WTC11 (cell line): ENCODE data around the gene MRPL11.

Experiments used
- AFF4 ChIP-seq: sonication (generic); formaldehyde crosslinking; IDR thresholded peaks from 2 replicates; pipeline ENCODE4 v1.8.1; 2023; ENCODE audit warnings: mild to moderate bottlenecking, missing genetic modification reagents, borderline replicate concordance
- CTCF ChIP-seq: fragments of 200-600 bp; IDR thresholded peaks from 2 replicates; pipeline ENCODE4 v1.8.0; 2022; ENCODE audit warnings: antibody characterized with exemption
- MAX ChIP-seq: sonication (generic); formaldehyde crosslinking; IDR thresholded peaks from 2 replicates; pipeline ENCODE4 v1.8.0; 2022; ENCODE audit warnings: mild to moderate bottlenecking, missing genetic modification reagents
- SMAD3 ChIP-seq: sonication (generic); formaldehyde crosslinking; IDR thresholded peaks from 2 replicates; pipeline ENCODE4 v1.8.0; 2022; ENCODE audit warnings: missing genetic modification reagents, mild to moderate bottlenecking, borderline replicate concordance
- SP1 ChIP-seq: sonication (generic); formaldehyde crosslinking; conservative IDR thresholded peaks from 2 replicates; pipeline ENCODE4 v1.8.1; 2022; ENCODE audit warnings: missing genetic modification reagents
- USF1 ChIP-seq: sonication (generic); formaldehyde crosslinking; IDR thresholded peaks from 2 replicates; pipeline ENCODE4 v1.8.0; 2022; ENCODE audit warnings: mild to moderate bottlenecking, missing genetic modification reagents
- ZNF232 ChIP-seq: sonication (generic); formaldehyde crosslinking; IDR thresholded peaks from 2 replicates; pipeline ENCODE4 v1.8.0; 2022; ENCODE audit warnings: mild to moderate bottlenecking, missing genetic modification reagents
- ZNF423 ChIP-seq: fragments of 250-450 bp; sonication (Bioruptor Pico); IDR thresholded peaks from 2 replicates; pipeline ENCODE4 v2.1.2; 2022; ENCODE audit warnings: mild to moderate bottlenecking, moderate library complexity

- TF ChIP-seq MAX (CRISPR knock-in tag) (no peak), CTCF (no peak), ZNF423 (CRISPR knock-in tag) (no peak), SP1 (CRISPR knock-in tag) (no peak), AFF4 (no peak), ZNF232 (CRISPR knock-in tag) (no peak), USF1 (CRISPR knock-in tag) (no peak), SMAD3 (CRISPR knock-in tag) (no peak)
Measured at GRCh38 chr11:66475349-66476172, 36.9 kb upstream of the MRPL11 start.
